ENCODE measurements around the gene ZNF343. TPM values are rescaled to one million over a fixed set of nuclear protein-coding genes. Genes with fewer than 3 reads are reported as not detected.

Gene ZNF343
- total and polyA plus RNA-seq, 2 of the 4 experiments (the other 2 are of a cell fraction), result 7.8 to 26.2 TPM

- dilution Hi-C loops (cut with HindIII; ENCODE audit: low sequenced_read_pairs, unreplicated experiment), result no loop called here
- no TSS peak for BruUV-seq (replicated peaks)
Observed at GRCh38 chr20:2545594-2545993, 36.9 kb upstream of the ZNF343 start.

More at GRCh38 chr20:2545594-2545993, 36.9 kb upstream of the ZNF343 start:
- no peak overlapping the region for H2BK15ac ChIP-seq (ENCODE audit: low read depth, low read length)
- no peaks in the 10 kb centered on the region for H3K36me3 ChIP-seq (ENCODE audit: control insufficient read depth, insufficient read depth, low read length)
- H3K4me1 ChIP-seq (ENCODE audit: control insufficient read depth, insufficient read depth, low read length), result no peaks in the 10 kb centered on the region
- ATAC-seq (ENCODE audit: low read depth) (no peak), DNase-seq (no peak)
- H3K27ac ChIP-seq (ENCODE audit: insufficient read depth, low read length), result no peak overlapping the region
- no peaks in the 10 kb centered on the region for H3K9me1 ChIP-seq (ENCODE audit: insufficient read depth, low read length)
- H2AK9ac ChIP-seq (replicated peaks; ENCODE audit: low read depth, low read length, poor library complexity), result no peak overlapping the region
- H3K9ac ChIP-seq (ENCODE audit: low read depth, low read length), result no peak overlapping the region
- TF ChIP-seq RAD21 (IDR thresholded peaks at IDR 0.05; ENCODE audit: low read length) (no peak), POLR2A (IDR thresholded peaks at IDR 0.05; ENCODE audit: low read depth, low read length) (no peak), FOS (IDR thresholded peaks at IDR 0.05; ENCODE audit: low read depth, low read length) (no peak), NFE2L2 (IDR thresholded peaks at IDR 0.05; ENCODE audit: low read depth, low read length) (no peak), USF2 (IDR thresholded peaks at IDR 0.05; ENCODE audit: low read depth, low read length) (no peak), MAZ (IDR thresholded peaks at IDR 0.05; ENCODE audit: borderline replicate concordance, low read depth, low read length) (no peak), BHLHE40 (IDR thresholded peaks at IDR 0.05; ENCODE audit: low read depth, low read length) (no peak), RFX5 (IDR thresholded peaks at IDR 0.05; ENCODE audit: low read depth, low read length) (no peak), ELK1 (IDR thresholded peaks at IDR 0.05; ENCODE audit: borderline replicate concordance, low read depth, low read length) (no peak), CEBPB (IDR thresholded peaks at IDR 0.05; ENCODE audit: low read depth, low read length) (no peak), CHD1 (IDR thresholded peaks at IDR 0.05; ENCODE audit: low read depth, low read length) (no peak), MXI1 (IDR thresholded peaks at IDR 0.05; ENCODE audit: borderline replicate concordance, low read depth, low read length) (no peak), SMC3 (IDR thresholded peaks at IDR 0.05; ENCODE audit: low read depth, low read length) (no peak)
- no peak overlapping the region for H4K5ac ChIP-seq (ENCODE audit: low read depth, low read length)
- no peak overlapping the region for H3K56ac ChIP-seq (ENCODE audit: extremely low read depth, insufficient read depth, low read length)
- no peak overlapping the region for H2BK20ac ChIP-seq (ENCODE audit: low read depth, low read length)
- no peak overlapping the region for H3K4me2 ChIP-seq (ENCODE audit: low read depth, low read length)
- no peak overlapping the region for H2AK5ac ChIP-seq (ENCODE audit: low read depth, low read length)
- no peak overlapping the region for H3K18ac ChIP-seq (ENCODE audit: low read depth, low read length)
- no peak overlapping the region for H3K23ac ChIP-seq (ENCODE audit: low read depth, low read length)
- no peak overlapping the region for H3K4me3 ChIP-seq (ENCODE audit: insufficient read depth, low read depth, low read length)
- no peak overlapping the region for H4K8ac ChIP-seq (ENCODE audit: low read depth in 2 of 2, low read length in 2 of 2)
- no peak overlapping the region for H4K91ac ChIP-seq (ENCODE audit: insufficient read depth, low read depth, low read length)
- no peak overlapping the region for H2AFZ ChIP-seq (replicated peaks; ENCODE audit: low read length, poor library complexity)
- H3K79me1 ChIP-seq (ENCODE audit: low read depth in 1 of 2, low read length in 2 of 2), result no peaks in the 10 kb centered on the region
- no peaks in the 10 kb centered on the region for H4K20me1 ChIP-seq (ENCODE audit: insufficient read depth, low read length)
- POLR2A ChIA-PET (ENCODE audit: unreplicated experiment), result no interaction called here
- CTCF ChIA-PET, result no interaction called here
- H3K27me3 ChIP-seq (ENCODE audit: control insufficient read depth, insufficient read depth, low read length), result peaks cover 11% of the 10 kb centered on the region
- no peaks in the 10 kb centered on the region for H3K9me3 ChIP-seq (ENCODE audit: control insufficient read depth, insufficient read depth, low read length)
- no peak overlapping the region for H2BK5ac ChIP-seq (ENCODE audit: low read depth, low read length, poor library complexity, severe bottlenecking)
- intact Hi-C loops (cut with micrococcal nuclease) (no loop called here), in situ Hi-C loops (cut with MboI; ENCODE audit: low sequenced_read_pairs) (no loop called here)
- 76 to 93% methylated on average over 2 of the region's 2 CpGs for WGBS, 2 experiments (ENCODE audit: extremely low coverage in 2 of 2, insufficient read length in 1 of 2)
- H3K14ac ChIP-seq (replicated peaks; ENCODE audit: low read depth, low read length), result no peak overlapping the region
- H3K4ac ChIP-seq (ENCODE audit: low read depth, low read length), result no peak overlapping the region
- H2BK120ac ChIP-seq (ENCODE audit: low read depth, low read length), result no peak overlapping the region

Data from IMR-90 (cell line).